Activated naive CD4-positive, alpha-beta T cell treated with anti-CD3 and anti-CD28 coated beads, Interleukin-2, amount 50 U/mL, for 16 hours (primary cell): ENCODE measurements around the gene CHCHD6.

Source experiments
- DNase-seq: peaks from one replicate; pipeline ENCODE4 v3.0.0-alpha.2; 2020

Gene CHCHD6

GRCh38 chr3:126965526-126966080 lies 261.6 kb downstream of the CHCHD6 start:
- no peak for DNase-seq

- DNase-seq, result no peak
Observed at GRCh38 chr3:126967386-126967785, 263.3 kb downstream of the CHCHD6 start.

- no peak for DNase-seq
Observed at GRCh38 chr3:126968391-126969390, 264.7 kb downstream of the CHCHD6 start.

- no peak for DNase-seq
Observed at GRCh38 chr3:126969586-126969985, 265.5 kb downstream of the CHCHD6 start.

GRCh38 chr3:126970101-126970500 lies 266.1 kb downstream of the CHCHD6 start:
- DNase-seq, result no peak

- no peak for DNase-seq
Observed at GRCh38 chr3:126970921-126971320, 266.9 kb downstream of the CHCHD6 start.

- DNase-seq, result no peak
Observed at GRCh38 chr3:126971891-126972351, 267.9 kb downstream of the CHCHD6 start.

- no peak for DNase-seq
Observed at GRCh38 chr3:126972866-126973265, 268.8 kb downstream of the CHCHD6 start.

- DNase-seq, result no peak
Observed at GRCh38 chr3:126973814-126974213, 269.8 kb downstream of the CHCHD6 start.

- DNase-seq, result no peak
Observed at GRCh38 chr3:126974756-126975155, 270.7 kb downstream of the CHCHD6 start.

GRCh38 chr3:126976906-126977305 lies 272.9 kb downstream of the CHCHD6 start:
- DNase-seq, result no peak

GRCh38 chr3:126977821-126978220 lies 273.8 kb downstream of the CHCHD6 start:
- no peak for DNase-seq

GRCh38 chr3:126978291-126978690 lies 274.3 kb downstream of the CHCHD6 start:
- no peak for DNase-seq

- no peak for DNase-seq
Observed at GRCh38 chr3:126979046-126979628, 275.1 kb downstream of the CHCHD6 start.

GRCh38 chr3:126980266-126980811 lies 276.3 kb downstream of the CHCHD6 start:
- DNase-seq, result no peak

GRCh38 chr3:126982126-126982470 lies 278.1 kb downstream of the CHCHD6 start:
- peak; percentile 69 for DNase-seq

- DNase-seq, result peak; percentile 88
Observed at GRCh38 chr3:126982471-126983175, 278.6 kb downstream of the CHCHD6 start, which contains the start of gene PLXNA1. PLXNA1 (plus strand) TSS chr3:126983115; CDS start chr3:126988594, 5,479 bp downstream.

GRCh38 chr3:126983276-126983652 lies 279.2 kb downstream of the CHCHD6 start:
- no peak for DNase-seq

- DNase-seq, result peak; percentile 52
Observed at GRCh38 chr3:126983653-126984390, 279.8 kb downstream of the CHCHD6 start.

- no peak for DNase-seq
Observed at GRCh38 chr3:126984391-126985131, 280.5 kb downstream of the CHCHD6 start.
